ENCODE measurements around the gene IQSEC2. TPM values are rescaled to one million over a fixed set of nuclear protein-coding genes. Genes with fewer than 3 reads are reported as not detected.

The IQSEC2 gene
- total RNA-seq, 1 donor, result 13.8 TPM

GRCh38 chrX:53239474-53239873, 41.9 kb downstream of the IQSEC2 start:
- no peak overlapping the region for H3K4me3 ChIP-seq (ENCODE audit: low read depth, low read length)
- no peak for DNase-seq (ENCODE audit: low read depth)
- no peak for TF ChIP-seq CTCF (IDR thresholded peaks at IDR 0.05; ENCODE audit: insufficient read depth, low read depth, low read length)

GRCh38 chrX:53237056-53237455, 44.3 kb downstream of the IQSEC2 start:
- no peak overlapping the region for H3K4me3 ChIP-seq (ENCODE audit: low read depth, low read length)
- no peak for DNase-seq (ENCODE audit: low read depth)
- no peak for TF ChIP-seq CTCF (IDR thresholded peaks at IDR 0.05; ENCODE audit: insufficient read depth, low read depth, low read length)

- no peak for TF ChIP-seq CTCF (IDR thresholded peaks at IDR 0.05; ENCODE audit: insufficient read depth, low read depth, low read length)
- no peak overlapping the region for H3K4me3 ChIP-seq (ENCODE audit: low read depth, low read length)
- no peak for DNase-seq (ENCODE audit: low read depth)
Observed at GRCh38 chrX:53236025-53236679, 45.2 kb downstream of the IQSEC2 start.

- no peak overlapping the region for H3K4me3 ChIP-seq (ENCODE audit: low read depth, low read length)
- TF ChIP-seq CTCF (IDR thresholded peaks at IDR 0.05; ENCODE audit: insufficient read depth, low read depth, low read length), result no peak
- DNase-seq (ENCODE audit: low read depth), result no peak
Observed at GRCh38 chrX:53235566-53235965, 45.8 kb downstream of the IQSEC2 start.

- H3K4me3 ChIP-seq (ENCODE audit: low read depth, low read length), result no peak overlapping the region
- DNase-seq (ENCODE audit: low read depth), result no peak
- TF ChIP-seq CTCF (IDR thresholded peaks at IDR 0.05; ENCODE audit: insufficient read depth, low read depth, low read length), result no peak
Observed at GRCh38 chrX:53234484-53234883, 46.9 kb downstream of the IQSEC2 start.

GRCh38 chrX:53233536-53233935, 47.8 kb downstream of the IQSEC2 start:
- no peak overlapping the region for H3K4me3 ChIP-seq (ENCODE audit: low read depth, low read length)
- no peak for DNase-seq (ENCODE audit: low read depth)
- TF ChIP-seq CTCF (IDR thresholded peaks at IDR 0.05; ENCODE audit: insufficient read depth, low read depth, low read length), result no peak

- DNase-seq (ENCODE audit: low read depth), result no peak
- TF ChIP-seq CTCF (IDR thresholded peaks at IDR 0.05; ENCODE audit: insufficient read depth, low read depth, low read length), result no peak
- H3K4me3 ChIP-seq (ENCODE audit: low read depth, low read length), result no peak overlapping the region
Observed at GRCh38 chrX:53230116-53230515, 51.3 kb downstream of the IQSEC2 start.

Measured in fibroblast of villous mesenchyme (primary cell).